Fibroblast of villous mesenchyme (primary cell): Measurements from ENCODE around the gene DACH1. TPM values are rescaled to one million over a fixed set of nuclear protein-coding genes. Genes with fewer than 3 reads are reported as not detected.

Source experiments
- DNase-seq: peaks from one replicate; pipeline ENCODE4 v3.0.0-alpha.2; 2010; ENCODE audit warnings: low read depth
- H3K4me3 ChIP-seq: 2 replicates; pipeline ENCODE4 v1.5.1; 2011; ENCODE audit warnings: low read depth, mild to moderate bottlenecking, low read length
- CTCF ChIP-seq: IDR thresholded peaks from 2 replicates; pipeline ENCODE4 v1.5.1; 2012; ENCODE audit warnings: low read depth, mild to moderate bottlenecking, low read length; ENCODE audit not compliant: insufficient read depth
- total RNA-seq: library from RNA; depleted of rRNA; stranded (reverse); fragments of >200 nt; gene quantifications from 2 replicates; pipeline ENCODE4 v1.2.3, GENCODE V29; 2012

Gene DACH1
- total RNA-seq, 1 donor = 0.43 TPM

DNA sequence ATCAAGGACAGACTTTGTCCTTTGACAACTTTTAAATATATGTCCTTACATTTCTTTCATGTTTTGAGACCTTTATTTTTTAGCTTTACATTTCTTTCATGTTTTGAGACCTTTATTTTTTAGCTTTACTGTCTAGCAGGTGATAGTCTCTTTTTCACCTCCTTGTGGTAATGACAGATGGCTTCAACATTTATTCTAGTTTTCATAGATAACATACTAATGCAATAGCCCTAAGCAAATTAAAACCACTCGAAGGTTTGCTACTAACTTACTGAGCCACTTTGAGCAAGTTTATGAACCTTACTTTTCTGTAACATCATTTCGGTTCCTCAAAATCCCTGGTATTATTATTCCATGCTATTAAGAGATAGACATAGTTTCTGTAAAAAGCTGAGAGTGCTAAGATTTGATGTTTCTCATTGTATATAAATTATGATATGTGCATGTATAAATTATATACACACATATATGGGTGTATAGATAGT, 4.5 kb downstream of the DACH1 start:
- no peak overlapping the region for H3K4me3 ChIP-seq
- no peak for TF ChIP-seq CTCF
- DNase-seq = no peak

GRCh38 chr13:71861769-71862458, 5.1 kb downstream of the DACH1 start:
- no peak for TF ChIP-seq CTCF
- H3K4me3 ChIP-seq = no peak overlapping the region
- no peak for DNase-seq

- TF ChIP-seq CTCF = no peak
- no peak overlapping the region for H3K4me3 ChIP-seq
Observed at GRCh38 chr13:71860547-71861138, 6.4 kb downstream of the DACH1 start.

DNA sequence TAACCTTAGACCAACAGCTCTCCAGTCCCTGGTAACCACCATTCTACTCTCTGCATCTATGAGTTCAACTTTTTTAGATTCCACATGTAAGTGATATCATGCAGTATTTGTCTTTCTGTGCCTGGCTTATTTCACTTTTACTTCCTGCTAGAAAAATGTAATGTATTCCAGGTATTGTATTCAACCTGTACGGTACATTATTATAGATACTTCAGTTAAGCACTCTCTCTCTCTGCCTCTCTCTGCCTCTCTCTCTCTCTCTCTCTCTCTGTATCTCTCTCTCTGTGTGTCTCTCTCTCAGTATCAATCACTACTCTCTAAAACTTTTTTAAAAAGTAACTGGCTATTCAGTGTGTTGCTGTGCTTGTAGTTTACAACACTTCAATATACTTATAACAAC, 8.4 kb downstream of the DACH1 start:
- DNase-seq = no peak
- no peak overlapping the region for H3K4me3 ChIP-seq
- no peak for TF ChIP-seq CTCF

More at GRCh38 chr13:71860547-71861138, 6.4 kb downstream of the DACH1 start:
- DNase-seq = no peak

- TF ChIP-seq CTCF = no peak
- DNase-seq = no peak
- no peak overlapping the region for H3K4me3 ChIP-seq
Observed at GRCh38 chr13:71856548-71857043, 10.4 kb downstream of the DACH1 start.

DNA sequence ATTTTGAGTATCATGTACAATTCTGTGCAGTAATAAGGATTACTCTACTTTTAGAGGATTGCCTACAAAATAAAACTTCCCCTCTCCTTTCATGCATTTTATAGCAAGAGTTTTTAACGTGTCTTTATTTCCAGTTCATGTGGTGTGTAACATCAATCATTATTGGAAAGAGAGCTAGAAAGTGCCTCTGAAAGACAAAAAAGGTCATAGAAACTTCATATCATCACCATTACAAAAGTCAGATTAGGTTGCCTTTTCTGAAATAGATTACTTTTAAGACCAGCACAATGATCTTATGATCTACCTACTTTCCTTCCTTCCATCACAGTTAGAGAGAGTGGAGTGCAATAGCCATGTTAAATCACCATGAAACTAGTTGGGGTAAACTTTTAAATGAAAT, 12.6 kb downstream of the DACH1 start:
- no peak for TF ChIP-seq CTCF
- DNase-seq = no peak
- H3K4me3 ChIP-seq = no peak overlapping the region
